HepG2 (cell line): Measurements from ENCODE around the gene SLC25A33. TPM values are rescaled to one million over a fixed set of nuclear protein-coding genes. Genes with fewer than 3 reads are reported as not detected.

Source experiments
- CENPBD1 ChIP-seq: sonication (generic); formaldehyde crosslinking; IDR thresholded peaks from 2 replicates; pipeline ENCODE4 v1.8.0; 2022; ENCODE audit warnings: missing genetic modification reagents, low read depth, mild to moderate bottlenecking, borderline replicate concordance
- FOXP1 ChIP-seq, 2 experiments: fragments of 450-650 bp in 1 of 2; IDR thresholded peaks; 2 replicates each; pipeline ENCODE4 v1.6.1; 2017 to 2018; ENCODE audit warnings: antibody characterized with exemption in 1 of 2
- HES4 ChIP-seq: sonication (generic); formaldehyde crosslinking; IDR thresholded peaks from 2 replicates; pipeline ENCODE4 v1.9.0; 2021; ENCODE audit warnings: mild to moderate bottlenecking, missing genetic modification reagents, borderline replicate concordance
- KAT8 ChIP-seq: IDR thresholded peaks from 2 replicates; pipeline ENCODE4 v1.6.1; 2016; ENCODE audit warnings: missing genetic modification reagents, missing compliant biosample characterization
- KMT2A ChIP-seq: sonication (generic); formaldehyde crosslinking; IDR thresholded peaks from 2 replicates; pipeline ENCODE4 v1.4.0; 2020; ENCODE audit warnings: missing genetic modification reagents
- MAX ChIP-seq: IDR thresholded peaks from 2 replicates; pipeline ENCODE4 v1.6.1; 2012; ENCODE audit warnings: inconsistent platforms
- MXI1 ChIP-seq: IDR thresholded peaks from 3 replicates; pipeline ENCODE4 v1.6.1; 2012; ENCODE audit warnings: low read depth, low read length, inconsistent platforms, borderline replicate concordance
- NFAT5 ChIP-seq: sonication (generic); formaldehyde crosslinking; IDR thresholded peaks from 2 replicates; pipeline ENCODE4 v1.4.0; 2020; ENCODE audit warnings: missing genetic modification reagents
- NFKB2 ChIP-seq: sonication (generic); formaldehyde crosslinking; IDR thresholded peaks from 2 replicates; pipeline ENCODE4 v1.4.0; 2020; ENCODE audit warnings: missing genetic modification reagents, borderline replicate concordance
- RBFOX2 ChIP-seq: fragments of 200-400 bp; formaldehyde crosslinking; IDR thresholded peaks from 2 replicates; pipeline ENCODE4 v1.6.1; 2017; ENCODE audit warnings: low read depth, mild to moderate bottlenecking, low read length
- SIX1 ChIP-seq: sonication (generic); formaldehyde crosslinking; IDR thresholded peaks from 2 replicates; pipeline ENCODE4 v1.4.0; 2020; ENCODE audit warnings: missing genetic modification reagents, borderline replicate concordance
- ZBTB33 ChIP-seq: sonication (generic); formaldehyde crosslinking; IDR thresholded peaks from 2 replicates; pipeline ENCODE4 v1.4.0; 2020; ENCODE audit warnings: missing genetic modification reagents
- ZNF317 ChIP-seq: sonication (generic); formaldehyde crosslinking; IDR thresholded peaks from 2 replicates; pipeline ENCODE4 v1.5.0; 2020; ENCODE audit warnings: mild to moderate bottlenecking, missing genetic modification reagents
- ZNF362 ChIP-seq: sonication (generic); formaldehyde crosslinking; IDR thresholded peaks from 2 replicates; pipeline ENCODE4 v1.4.0; 2020; ENCODE audit warnings: missing genetic modification reagents, mild to moderate bottlenecking, borderline replicate concordance
- ZNF598 ChIP-seq: sonication (generic); formaldehyde crosslinking; IDR thresholded peaks from 2 replicates; pipeline ENCODE4 v1.5.1; 2020; ENCODE audit warnings: mild to moderate bottlenecking, missing genetic modification reagents, borderline replicate concordance
- polyA plus RNA-seq, 8 experiments: library from polyadenylated mRNA; depleted of rRNA in 3 of 8; stranded (reverse) in 7 of 8; unstranded in 1 of 8; fragments of >200 nt; fragmentation: Illumina TruSeq in 4 of 8; extraction: Trizol in 4 of 8; gene quantifications; 2 replicates each; pipeline versions ENCODE4 v1.2.1 to v1.2.3, GENCODE V29; 2011 to 2016; ENCODE audit warnings: low read depth in 4 of 8, missing spikeins in 1 of 8, mixed read lengths in 1 of 8; ENCODE audit not compliant: insufficient read depth in 1 of 8
- total RNA-seq, 5 experiments: library from RNA; depleted of rRNA; stranded (reverse); fragments of >200 nt; fragmentation: Illumina TruSeq; extraction: Trizol; gene quantifications; 2 replicates each; pipeline ENCODE4 v1.2.3, GENCODE V29; 2016; ENCODE audit warnings: low read depth in 1 of 5

Gene SLC25A33
- total and polyA plus RNA-seq, 2 of the 13 experiments (the other 11 are each of a cell fraction or from before 2014, with no cell fraction given) = 15.4 to 50.3 TPM

- TF ChIP-seq NFAT5 (CRISPR knock-in tag) = no peak
- TF ChIP-seq KAT8 = peak; percentile 81
- TF ChIP-seq ZNF598 (CRISPR knock-in tag) = no peak
- TF ChIP-seq SIX1 (CRISPR knock-in tag) = no peak; the same call in 1 of the 2 replicates
- TF ChIP-seq RBFOX2 = no peak
- no peak for TF ChIP-seq ZNF317 (CRISPR knock-in tag)
- peak; percentile 22; the same call in 1 of the 2 replicates for TF ChIP-seq MAX
- peak; percentile 48; the same call in 1 of the 3 replicates for TF ChIP-seq MXI1
- TF ChIP-seq FOXP1 (IDR thresholded peaks at IDR 0.05) = no peak
- peak; percentile 86 for TF ChIP-seq FOXP1 (CRISPR knock-in tag; IDR thresholded peaks at IDR 0.05)
- peak; percentile 20; the same call in 1 of the 2 replicates for TF ChIP-seq ZBTB33 (CRISPR knock-in tag)
- no peak for TF ChIP-seq NFKB2
- peak; percentile 74; the same call in 1 of the 2 replicates for TF ChIP-seq ZNF362 (CRISPR knock-in tag)
- TF ChIP-seq HES4 (CRISPR knock-in tag) = no peak
- no peak for TF ChIP-seq CENPBD1 (CRISPR knock-in tag)
- TF ChIP-seq KMT2A (CRISPR knock-in tag) = peak; percentile 48
These were observed 1.2 kb upstream of the SLC25A33 start (continued) for GRCh38 chr1:9537863-9538668.
